ENCODE measurements around the gene LLGL1.

The LLGL1 gene

DNA sequence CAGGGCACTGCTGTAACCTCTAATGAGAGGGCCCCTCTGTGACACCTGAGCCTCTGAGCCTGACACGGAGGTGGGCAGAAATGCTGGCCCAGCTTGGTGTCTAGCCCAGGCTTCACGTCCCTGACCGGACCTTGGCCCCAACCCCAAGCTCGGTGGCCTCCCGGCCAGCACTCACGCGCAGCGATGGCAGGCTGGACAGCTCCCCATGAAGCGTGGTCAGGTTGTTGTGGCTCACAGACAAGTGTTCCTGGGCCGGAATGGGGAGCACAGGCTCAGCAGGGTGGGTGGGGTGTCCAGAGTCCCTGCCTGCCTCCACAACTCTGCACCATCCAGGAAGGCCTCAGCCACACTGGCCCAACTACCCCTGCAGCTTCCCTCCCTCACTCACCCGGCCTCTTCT is 30.9 kb downstream of the LLGL1 start:
- H3K9ac ChIP-seq (ENCODE audit: low read depth, low read length) = no peak overlapping the region
- H3K9me3 ChIP-seq (replicated peaks; ENCODE audit: low read length) = no peaks in the 10 kb centered on the region
- no peaks in the 10 kb centered on the region for H3K27me3 ChIP-seq (ENCODE audit: control insufficient read depth, insufficient read depth, low read length)
- H3K36me3 ChIP-seq (ENCODE audit: insufficient read depth, low read length) = peaks cover 57% of the 10 kb centered on the region
- peak overlapping the region; percentile 98 for H3K4me2 ChIP-seq (ENCODE audit: low read length)
- H3K4me3 ChIP-seq (ENCODE audit: low read length) = peak overlapping the region; percentile 92
- H3K4me1 ChIP-seq (ENCODE audit: control insufficient read depth, insufficient read depth, low read length) = peaks cover 29% of the 10 kb centered on the region

- Histone ChIP-seq H3K4me2 (ENCODE audit: low read length) (peak overlapping the region; percentile 98), H3K36me3 (ENCODE audit: insufficient read depth, low read length) (peaks cover 53% of the 10 kb centered on the region), H3K27me3 (ENCODE audit: control insufficient read depth, insufficient read depth, low read length) (no peaks in the 10 kb centered on the region), H3K9ac (ENCODE audit: low read depth, low read length) (peak overlapping the region; percentile 99), H3K9me3 (replicated peaks; ENCODE audit: low read length) (no peaks in the 10 kb centered on the region), H3K4me1 (ENCODE audit: control insufficient read depth, insufficient read depth, low read length) (peaks cover 33% of the 10 kb centered on the region), H3K4me3 (ENCODE audit: low read length) (peak overlapping the region; percentile 92)
Measured at GRCh38 chr17:18256776-18257175, 31.3 kb downstream of the LLGL1 start.

- Histone ChIP-seq H3K9ac (ENCODE audit: low read depth, low read length) (peak overlapping the region; percentile 99), H3K4me2 (ENCODE audit: low read length) (peak overlapping the region; percentile 98), H3K4me3 (ENCODE audit: low read length) (peak overlapping the region; percentile 92), H3K4me1 (ENCODE audit: control insufficient read depth, insufficient read depth, low read length) (peaks cover 38% of the 10 kb centered on the region), H3K27me3 (ENCODE audit: control insufficient read depth, insufficient read depth, low read length) (no peaks in the 10 kb centered on the region), H3K9me3 (replicated peaks; ENCODE audit: low read length) (no peaks in the 10 kb centered on the region), H3K36me3 (ENCODE audit: insufficient read depth, low read length) (peaks cover 47% of the 10 kb centered on the region)
Measured at GRCh38 chr17:18257268-18257981, 32.0 kb downstream of the LLGL1 start.

GRCh38 chr17:18257982-18258355 is 32.5 kb downstream of the LLGL1 start:
- peak overlapping the region; percentile 92 for H3K4me3 ChIP-seq (ENCODE audit: low read length)
- H3K27me3 ChIP-seq (ENCODE audit: control insufficient read depth, insufficient read depth, low read length) = no peaks in the 10 kb centered on the region
- no peaks in the 10 kb centered on the region for H3K9me3 ChIP-seq (replicated peaks; ENCODE audit: low read length)
- H3K4me2 ChIP-seq (ENCODE audit: low read length) = peak overlapping the region; percentile 98
- peaks cover 38% of the 10 kb centered on the region for H3K4me1 ChIP-seq (ENCODE audit: control insufficient read depth, insufficient read depth, low read length)
- peak overlapping the region; percentile 99 for H3K9ac ChIP-seq (ENCODE audit: low read depth, low read length)
- peaks cover 42% of the 10 kb centered on the region for H3K36me3 ChIP-seq (ENCODE audit: insufficient read depth, low read length)

DNA sequence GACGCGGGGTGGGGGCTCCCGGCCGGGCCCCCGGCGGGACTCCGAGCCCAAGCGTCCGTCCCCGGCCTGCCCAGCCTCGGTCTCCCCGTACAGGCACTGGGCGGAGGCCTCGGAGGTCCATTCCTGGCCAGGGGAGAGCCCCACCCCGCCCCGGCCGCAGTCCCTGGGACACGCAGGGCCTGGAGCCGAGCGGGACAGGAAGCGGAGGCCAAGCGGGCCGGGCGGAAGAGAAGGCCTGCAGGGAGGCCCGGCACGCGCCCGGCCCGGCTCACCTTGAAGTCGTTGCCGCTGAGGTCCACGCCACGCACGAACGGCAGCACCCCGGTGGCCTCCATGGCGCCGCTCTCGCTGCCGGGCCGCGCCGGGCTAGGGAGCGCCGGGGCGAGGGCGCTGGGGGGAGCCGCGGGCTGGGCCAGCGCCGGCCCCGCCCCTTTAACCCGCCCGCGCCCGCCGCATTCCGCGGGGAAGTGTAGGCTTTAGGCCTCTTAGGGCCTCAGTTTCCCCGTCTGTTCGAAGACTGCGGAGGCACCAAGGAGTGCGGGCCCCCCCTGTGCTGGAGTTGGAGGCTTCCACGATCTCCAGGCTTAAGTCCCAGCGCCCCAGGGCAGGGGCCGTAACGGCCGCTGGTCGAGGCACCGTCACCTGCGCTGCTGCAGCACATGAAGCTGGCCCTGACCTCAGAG is 33.1 kb downstream of the LLGL1 start, which contains the start of gene FLII:
TSS of gene FLII (minus strand) at position 383 of the 683 bp plus-strand sequence. CDS start at position 335, 48 bp downstream.
- Histone ChIP-seq H3K9me3 (replicated peaks; ENCODE audit: low read length) (no peaks in the 10 kb centered on the region), H3K4me2 (ENCODE audit: low read length) (peak within 1 kb of the TSS; percentile 98), H3K36me3 (ENCODE audit: insufficient read depth, low read length) (peaks cover 42% of the 10 kb centered on the region), H3K4me1 (ENCODE audit: control insufficient read depth, insufficient read depth, low read length) (peaks cover 38% of the 10 kb centered on the region), H3K9ac (ENCODE audit: low read depth, low read length) (peak within 1 kb of the TSS; percentile 99), H3K27me3 (ENCODE audit: control insufficient read depth, insufficient read depth, low read length) (no peaks in the 10 kb centered on the region), H3K4me3 (ENCODE audit: low read length) (peak within 1 kb of the TSS; percentile 92)

GRCh38 chr17:18259621-18260331 is 34.3 kb downstream of the LLGL1 start:
- Histone ChIP-seq H3K9me3 (replicated peaks; ENCODE audit: low read length) (no peaks in the 10 kb centered on the region), H3K9ac (ENCODE audit: low read depth, low read length) (no peak overlapping the region), H3K4me1 (ENCODE audit: control insufficient read depth, insufficient read depth, low read length) (peaks cover 38% of the 10 kb centered on the region), H3K4me2 (ENCODE audit: low read length) (peak overlapping the region; percentile 98), H3K27me3 (ENCODE audit: control insufficient read depth, insufficient read depth, low read length) (no peaks in the 10 kb centered on the region), H3K36me3 (ENCODE audit: insufficient read depth, low read length) (peaks cover 39% of the 10 kb centered on the region), H3K4me3 (ENCODE audit: low read length) (peak overlapping the region; percentile 95)

DNA sequence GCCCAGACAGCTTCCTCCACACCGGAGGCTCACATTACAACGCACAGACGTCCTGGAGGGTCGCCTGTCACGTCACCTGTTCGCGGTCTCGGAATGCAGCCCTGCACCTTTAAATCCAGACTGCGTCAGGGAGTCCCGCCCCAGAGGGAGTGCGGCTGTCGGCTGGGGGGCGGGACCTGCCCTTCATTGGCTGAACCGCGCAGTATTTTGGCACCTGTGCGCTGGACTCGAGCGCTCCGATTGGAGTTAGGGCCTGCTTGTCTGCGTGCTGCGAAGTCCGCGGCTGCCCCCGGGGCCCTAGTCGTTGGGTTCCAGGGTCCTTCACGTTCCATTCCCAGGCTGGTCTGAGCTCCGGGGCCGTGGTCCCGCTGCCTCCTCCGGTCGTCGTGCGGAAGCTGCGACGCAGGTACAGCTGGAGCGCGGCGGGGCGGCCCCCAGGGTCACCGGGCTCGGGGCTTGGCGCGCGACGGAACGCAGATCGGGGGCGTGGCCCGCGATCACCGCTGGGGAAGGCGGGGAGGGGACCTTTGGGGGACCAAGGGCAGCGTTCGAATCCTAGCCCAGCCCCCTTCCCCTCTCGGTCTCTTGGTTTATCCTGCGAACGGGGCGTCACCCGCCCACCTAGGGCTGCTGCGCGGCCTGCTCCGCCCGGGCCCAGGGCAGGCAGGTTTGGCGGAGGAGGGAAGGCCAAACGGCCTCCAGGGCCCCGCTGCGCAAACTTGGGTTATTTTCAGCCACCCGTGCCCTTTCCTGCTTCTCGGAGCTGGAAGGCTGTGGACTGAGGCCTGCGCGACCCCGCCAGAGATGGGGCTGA is 35.1 kb downstream of the LLGL1 start, which contains the start of gene MIEF2:
TSS of gene MIEF2 (plus strand) at position 331 of the 814 bp plus-strand sequence. CDS start 2,059 bp downstream, outside the sequence.
- H3K4me1 ChIP-seq (ENCODE audit: control insufficient read depth, insufficient read depth, low read length) = peaks cover 38% of the 10 kb centered on the region
- peak within 1 kb of the TSS; percentile 88 for H3K9ac ChIP-seq (ENCODE audit: low read depth, low read length)
- peak within 1 kb of the TSS; percentile 98 for H3K4me2 ChIP-seq (ENCODE audit: low read length)
- H3K4me3 ChIP-seq (ENCODE audit: low read length) = peak within 1 kb of the TSS; percentile 95
- H3K9me3 ChIP-seq (replicated peaks; ENCODE audit: low read length) = no peaks in the 10 kb centered on the region
- no peaks in the 10 kb centered on the region for H3K27me3 ChIP-seq (ENCODE audit: control insufficient read depth, insufficient read depth, low read length)
- H3K36me3 ChIP-seq (ENCODE audit: insufficient read depth, low read length) = peaks cover 39% of the 10 kb centered on the region

DNA sequence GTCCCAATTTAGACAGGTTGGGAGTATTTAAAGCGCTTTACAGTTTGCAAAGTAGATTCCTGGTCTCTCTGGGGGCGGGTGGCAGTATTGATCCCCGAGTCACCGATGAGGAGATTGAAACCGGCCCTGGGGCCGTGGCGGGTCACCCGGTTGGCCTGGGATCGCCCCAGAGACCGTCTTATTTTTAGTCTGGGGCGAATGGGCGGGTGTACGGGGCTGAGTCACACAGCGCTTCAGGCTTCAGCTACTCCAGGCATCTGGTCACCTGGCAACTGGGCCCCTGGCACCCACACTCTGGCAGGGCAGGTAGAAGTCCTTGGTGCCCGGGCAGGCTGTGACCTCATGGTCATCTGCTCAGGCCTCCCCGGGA is 35.7 kb downstream of the LLGL1 start:
- H3K4me1 ChIP-seq (ENCODE audit: control insufficient read depth, insufficient read depth, low read length) = peaks cover 38% of the 10 kb centered on the region
- H3K4me3 ChIP-seq (ENCODE audit: low read length) = peak overlapping the region; percentile 95
- H3K36me3 ChIP-seq (ENCODE audit: insufficient read depth, low read length) = peaks cover 34% of the 10 kb centered on the region
- H3K27me3 ChIP-seq (ENCODE audit: control insufficient read depth, insufficient read depth, low read length) = no peaks in the 10 kb centered on the region
- peak overlapping the region; percentile 88 for H3K9ac ChIP-seq (ENCODE audit: low read depth, low read length)
- peak overlapping the region; percentile 98 for H3K4me2 ChIP-seq (ENCODE audit: low read length)
- H3K9me3 ChIP-seq (replicated peaks; ENCODE audit: low read length) = no peaks in the 10 kb centered on the region

DNA sequence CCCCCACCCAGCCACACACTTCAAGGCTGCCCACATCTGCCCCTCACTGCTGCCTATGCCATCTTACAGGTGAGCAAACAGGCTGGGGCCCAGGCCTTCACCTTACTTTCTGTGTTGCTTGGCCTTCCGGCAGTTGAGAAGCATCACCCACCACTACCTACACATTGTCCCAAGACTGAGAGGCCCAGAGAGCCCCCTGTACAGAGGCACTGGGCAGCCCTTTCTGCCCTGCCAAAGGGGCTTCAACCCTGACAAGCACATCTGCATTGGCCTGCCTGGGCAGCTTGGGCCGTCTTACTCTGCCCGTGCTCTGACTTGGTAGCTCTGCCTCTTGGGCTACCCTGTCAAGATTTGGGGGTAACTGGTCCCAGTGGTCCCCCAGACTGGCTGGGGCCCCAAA is 36.2 kb downstream of the LLGL1 start:
- Histone ChIP-seq H3K4me3 (ENCODE audit: low read length) (peak overlapping the region; percentile 95), H3K36me3 (ENCODE audit: insufficient read depth, low read length) (peaks cover 28% of the 10 kb centered on the region)

DNA sequence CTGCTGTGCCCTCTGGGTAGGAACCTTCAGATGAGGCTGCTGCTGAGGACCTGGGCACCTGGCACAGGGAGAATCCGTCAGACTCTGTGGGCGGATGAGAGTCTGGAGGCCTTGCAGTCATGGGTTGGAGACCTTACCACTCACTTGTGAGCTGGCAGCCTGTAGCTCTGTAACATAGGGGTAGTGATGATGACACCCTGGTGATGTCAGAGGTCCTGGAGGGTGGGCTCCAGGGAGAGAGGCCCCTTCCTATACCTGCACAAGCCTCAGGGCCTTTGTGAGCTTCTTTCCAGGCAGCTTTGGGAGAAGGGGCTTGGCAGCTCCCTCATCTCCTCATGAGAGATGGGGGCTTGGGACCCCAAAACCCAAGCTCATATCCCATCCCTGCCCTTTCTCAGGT is 36.7 kb downstream of the LLGL1 start:
- Histone ChIP-seq H3K9ac (ENCODE audit: low read depth, low read length) (peak overlapping the region; percentile 88), H3K4me2 (ENCODE audit: low read length) (peak overlapping the region; percentile 98), H3K4me1 (ENCODE audit: control insufficient read depth, insufficient read depth, low read length) (peaks cover 31% of the 10 kb centered on the region), H3K4me3 (ENCODE audit: low read length) (no peak overlapping the region), H3K36me3 (ENCODE audit: insufficient read depth, low read length) (peaks cover 24% of the 10 kb centered on the region), H3K27me3 (ENCODE audit: control insufficient read depth, insufficient read depth, low read length) (no peaks in the 10 kb centered on the region), H3K9me3 (replicated peaks; ENCODE audit: low read length) (no peaks in the 10 kb centered on the region)

More for the DNA sequence above, 36.2 kb downstream of the LLGL1 start:
- H3K9ac ChIP-seq (ENCODE audit: low read depth, low read length) = peak overlapping the region; percentile 88
- no peaks in the 10 kb centered on the region for H3K9me3 ChIP-seq (replicated peaks; ENCODE audit: low read length)
- no peaks in the 10 kb centered on the region for H3K27me3 ChIP-seq (ENCODE audit: control insufficient read depth, insufficient read depth, low read length)
- peak overlapping the region; percentile 98 for H3K4me2 ChIP-seq (ENCODE audit: low read length)
- peaks cover 36% of the 10 kb centered on the region for H3K4me1 ChIP-seq (ENCODE audit: control insufficient read depth, insufficient read depth, low read length)
